GM12878 (cell line): ENCODE results near the gene CDH4.

ENCODE experiments used
- CEBPB ChIP-seq, 2 experiments: fragments of 150-350 bp in 1 of 2; IDR thresholded peaks; 2 replicates each; pipeline ENCODE4 v1.6.1; 2012 to 2014; ENCODE audit warnings: low read depth in 2 of 2, low read length in 2 of 2, borderline replicate concordance in 1 of 2, inconsistent platforms in 1 of 2
- CREB1 ChIP-seq: IDR thresholded peaks from 2 replicates; pipeline ENCODE4 v1.6.1; 2012; ENCODE audit warnings: low read depth, mild to moderate bottlenecking, inconsistent platforms
- EGR1 ChIP-seq, 2 experiments: IDR thresholded peaks; 1 replicate in 1 of 2; 2 replicates in 1 of 2; pipeline ENCODE4 v1.6.1; 2011 to 2012; ENCODE audit warnings: low read depth in 2 of 2, low read length in 2 of 2, borderline replicate concordance in 1 of 2, mild to moderate bottlenecking in 1 of 2, moderate library complexity in 1 of 2
- NFIC ChIP-seq: IDR thresholded peaks from 2 replicates; pipeline ENCODE4 v1.6.1; 2012; ENCODE audit warnings: low read depth, mild to moderate bottlenecking, inconsistent platforms, low read length, moderate library complexity
- POLR2A ChIP-seq: IDR thresholded peaks from 2 replicates; pipeline ENCODE4 v1.6.1; 2011; ENCODE audit warnings: low read depth, mild to moderate bottlenecking, low read length
- RCOR1 ChIP-seq: conservative IDR thresholded peaks from 2 replicates; pipeline ENCODE4 v1.6.1; 2012; ENCODE audit warnings: low read depth, low read length, improper control_type of control experiment
- SREBF1 ChIP-seq: IDR thresholded peaks from 2 replicates; pipeline ENCODE4 v1.6.1; 2012; ENCODE audit warnings: mild to moderate bottlenecking, low read length
- STAT1 ChIP-seq: fragments of 450-650 bp; conservative IDR thresholded peaks from 2 replicates; pipeline ENCODE4 v1.6.1; 2014; ENCODE audit warnings: antibody characterized with exemption, mild to moderate bottlenecking
- YY1 ChIP-seq: IDR thresholded peaks from 2 replicates; pipeline ENCODE4 v1.6.1; 2011; ENCODE audit warnings: low read depth, mild to moderate bottlenecking, low read length
- ZNF274 ChIP-seq: IDR thresholded peaks from one replicate; pipeline ENCODE4 v1.8.0; 2011; ENCODE audit not compliant: insufficient read length, insufficient read depth
- TF ChIP-seq, protein P1 (sequence below), 3 experiments: IDR thresholded peaks in 2 of 3; conservative IDR thresholded peaks in 1 of 3; 2 replicates each; pipeline ENCODE4 v1.5.1; 2011; ENCODE audit warnings: low read depth in 3 of 3, low read length in 3 of 3, mild to moderate bottlenecking in 3 of 3, control low read depth in 2 of 3, moderate library complexity in 2 of 3, inconsistent platforms in 1 of 3, mixed read lengths in 1 of 3; ENCODE audit not compliant: control insufficient read depth in 2 of 3, insufficient read depth in 1 of 3; ENCODE audit errors: extremely low read depth in 1 of 3
- TF ChIP-seq, protein P2 (sequence below): IDR thresholded peaks from 2 replicates; pipeline ENCODE4 v1.6.1; 2012; ENCODE audit warnings: low read depth, low read length, improper control_type of control experiment

DNA sequence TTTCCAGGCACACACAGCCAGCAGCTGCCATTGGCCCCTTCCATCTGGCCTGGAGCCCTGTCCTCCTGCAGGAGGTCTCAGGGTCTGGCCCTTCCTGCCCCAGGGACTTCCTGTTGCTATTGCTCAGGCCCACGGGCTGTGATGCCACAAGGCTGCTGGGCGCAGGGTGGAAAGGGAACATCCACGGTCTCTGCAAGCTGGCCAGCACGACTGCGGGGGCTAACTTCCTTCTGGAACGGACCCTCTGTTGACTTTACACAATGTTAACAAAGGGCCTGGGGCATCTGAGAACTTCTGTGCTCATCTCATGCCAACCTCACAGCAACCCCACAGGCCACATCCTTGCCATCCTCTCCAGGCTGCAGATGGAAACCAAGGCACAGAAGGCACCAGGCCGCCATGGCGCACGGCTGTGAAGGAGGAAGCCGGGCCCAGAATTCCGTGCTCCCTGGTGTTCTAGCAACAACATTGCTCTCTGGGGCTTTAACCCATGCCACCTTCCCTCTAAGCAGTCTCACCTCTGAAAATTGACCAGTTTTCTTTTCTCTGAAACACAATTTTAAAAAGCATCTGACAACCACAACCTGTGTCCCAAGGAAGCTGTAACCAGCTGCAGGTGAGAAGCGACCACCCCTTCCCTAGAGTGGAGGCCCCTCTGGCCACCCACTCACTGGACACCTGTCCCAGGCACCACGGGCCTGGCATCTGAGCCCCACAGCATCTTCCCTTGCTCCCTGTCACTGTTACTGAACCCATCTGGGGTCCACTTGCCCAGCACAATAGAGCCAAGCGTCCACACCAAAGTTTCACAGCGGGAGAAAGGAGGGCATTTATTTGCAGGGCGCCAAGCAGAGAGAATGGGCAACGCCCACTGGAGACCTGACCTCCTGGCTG, 261.3 kb downstream of the CDH4 start:
- TF ChIP-seq ZNF274 (no peak), RCOR1 (no peak), STAT1 (no peak), CEBPB (IDR thresholded peaks at IDR 0.05; ENCODE audit: borderline replicate concordance in 1 of 2, low read depth in 2 of 2, low read length in 2 of 2) (no peak), NFIC (no peak), POLR2A (no peak), CREB1 (no peak), YY1 (no peak), SREBF1 (no peak), EGR1 (IDR thresholded peaks at IDR 0.05; ENCODE audit: borderline replicate concordance in 1 of 2, low read depth in 2 of 2, low read length in 2 of 2) (no peak)
- TF ChIP-seq, protein P1, sequence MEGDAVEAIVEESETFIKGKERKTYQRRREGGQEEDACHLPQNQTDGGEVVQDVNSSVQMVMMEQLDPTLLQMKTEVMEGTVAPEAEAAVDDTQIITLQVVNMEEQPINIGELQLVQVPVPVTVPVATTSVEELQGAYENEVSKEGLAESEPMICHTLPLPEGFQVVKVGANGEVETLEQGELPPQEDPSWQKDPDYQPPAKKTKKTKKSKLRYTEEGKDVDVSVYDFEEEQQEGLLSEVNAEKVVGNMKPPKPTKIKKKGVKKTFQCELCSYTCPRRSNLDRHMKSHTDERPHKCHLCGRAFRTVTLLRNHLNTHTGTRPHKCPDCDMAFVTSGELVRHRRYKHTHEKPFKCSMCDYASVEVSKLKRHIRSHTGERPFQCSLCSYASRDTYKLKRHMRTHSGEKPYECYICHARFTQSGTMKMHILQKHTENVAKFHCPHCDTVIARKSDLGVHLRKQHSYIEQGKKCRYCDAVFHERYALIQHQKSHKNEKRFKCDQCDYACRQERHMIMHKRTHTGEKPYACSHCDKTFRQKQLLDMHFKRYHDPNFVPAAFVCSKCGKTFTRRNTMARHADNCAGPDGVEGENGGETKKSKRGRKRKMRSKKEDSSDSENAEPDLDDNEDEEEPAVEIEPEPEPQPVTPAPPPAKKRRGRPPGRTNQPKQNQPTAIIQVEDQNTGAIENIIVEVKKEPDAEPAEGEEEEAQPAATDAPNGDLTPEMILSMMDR (IDR thresholded peaks at IDR 0.05 in 2 of 3, conservative IDR thresholded peaks at IDR 0.05 in 1 of 3; ENCODE audit: control insufficient read depth in 2 of 3, extremely low read depth in 1 of 3, insufficient read depth in 1 of 3, low read depth in 3 of 3, low read length in 3 of 3): no peak
- TF ChIP-seq, protein P2, sequence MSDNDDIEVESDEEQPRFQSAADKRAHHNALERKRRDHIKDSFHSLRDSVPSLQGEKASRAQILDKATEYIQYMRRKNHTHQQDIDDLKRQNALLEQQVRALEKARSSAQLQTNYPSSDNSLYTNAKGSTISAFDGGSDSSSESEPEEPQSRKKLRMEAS: no peak
